Upper lobe of left lung (tissue), 4 donors: ENCODE results near the gene SEPSECS.

ENCODE experiments used
- CTCF ChIP-seq, 6 experiments: fragments of 450-650 bp in 4 of 6; fragments of 200-600 bp in 2 of 6; sonication (generic) in 2 of 6; IDR thresholded peaks; one replicate each; pipeline ENCODE4 v1.5.1; 2016 to 2019; ENCODE audit warnings: antibody characterized with exemption in 6 of 6
- EP300 ChIP-seq, 4 donors: sonication (generic); formaldehyde crosslinking; IDR thresholded peaks; one replicate each; pipeline ENCODE4 v1.5.1; 2017; ENCODE audit warnings: antibody characterized with exemption in 4 of 4, control low read depth in 2 of 4
- POLR2A ChIP-seq, 4 donors: fragments of 450-650 bp; IDR thresholded peaks; one replicate each; pipeline ENCODE4 v1.5.1; 2016 to 2017; ENCODE audit warnings: antibody characterized with exemption in 4 of 4, mild to moderate bottlenecking in 2 of 4
- POLR2AphosphoS5 ChIP-seq, 2 donors: sonication (generic); formaldehyde crosslinking; IDR thresholded peaks; one replicate each; pipeline ENCODE4 v1.5.1; 2017; ENCODE audit warnings: antibody characterized with exemption in 2 of 2

GRCh38 chr4:25155947-25156346 lies 4.3 kb downstream of the SEPSECS start:
- TF ChIP-seq POLR2AphosphoS5 (IDR thresholded peaks at IDR 0.05) (no peak), CTCF (IDR thresholded peaks at IDR 0.05) (no peak), POLR2A (IDR thresholded peaks at IDR 0.05) (no peak), EP300 (IDR thresholded peaks at IDR 0.05) (no peak)
